Ishikawa (cell line): ENCODE measurements around the gene CFAP61.

Experiments
- EP300 ChIP-seq: IDR thresholded peaks from 2 replicates; pipeline ENCODE4 v1.6.1; 2012; ENCODE audit warnings: borderline replicate concordance
- MAX ChIP-seq: IDR thresholded peaks from 2 replicates; pipeline ENCODE4 v1.6.1; 2012
- RAD21 ChIP-seq: IDR thresholded peaks from 2 replicates; pipeline ENCODE4 v1.6.1; 2012; ENCODE audit warnings: low read depth
- REST ChIP-seq: IDR thresholded peaks from 2 replicates; pipeline ENCODE4 v1.6.1; 2012; ENCODE audit warnings: low read depth, mild to moderate bottlenecking
- TAF1 ChIP-seq: IDR thresholded peaks from 2 replicates; pipeline ENCODE4 v1.6.1; 2012; ENCODE audit warnings: low read depth, mild to moderate bottlenecking
- USF1 ChIP-seq: IDR thresholded peaks from 2 replicates; pipeline ENCODE4 v1.6.1; 2012
- YY1 ChIP-seq: IDR thresholded peaks from 2 replicates; pipeline ENCODE4 v1.6.1; 2012; ENCODE audit warnings: low read depth

- no peak for TF ChIP-seq EP300
- no peak for TF ChIP-seq TAF1
- no peak for TF ChIP-seq MAX
- TF ChIP-seq USF1, result no peak
- no peak for TF ChIP-seq RAD21
- TF ChIP-seq REST, result no peak
- TF ChIP-seq YY1, result no peak
Measured at GRCh38 chr20:20273286-20273685, 221.0 kb downstream of the CFAP61 start.
